ENCODE data around the gene KRTAP1-3.

DNA sequence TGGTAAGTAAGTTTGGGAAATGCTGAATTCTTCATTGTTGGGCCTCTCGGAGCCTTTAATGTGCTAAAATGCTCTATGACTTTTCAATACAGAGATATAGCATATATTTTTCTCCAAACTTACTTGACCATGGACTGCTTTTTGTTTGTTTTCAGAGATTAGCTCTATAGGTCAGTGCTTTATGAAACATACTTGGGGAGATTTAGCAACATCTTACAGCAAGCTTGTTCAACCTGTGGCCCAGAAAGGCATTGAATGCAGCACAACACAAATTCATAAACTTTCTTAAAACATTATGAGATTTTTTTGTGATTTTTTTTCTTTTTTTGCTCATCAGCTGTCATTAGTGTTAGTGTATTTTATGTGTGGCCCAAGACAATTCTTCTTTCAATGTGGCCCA lies 24.7 kb downstream of the KRTAP1-3 start:
- TF ChIP-seq EZH2 (IDR thresholded peaks at IDR 0.05; ENCODE audit: insufficient read depth, poor library complexity, severe bottlenecking) (no peak), EZH2phosphoT487 (IDR thresholded peaks at IDR 0.05; ENCODE audit: insufficient read depth, low read depth) (no peak)
